ENCODE data around the gene HYKK.

DNA sequence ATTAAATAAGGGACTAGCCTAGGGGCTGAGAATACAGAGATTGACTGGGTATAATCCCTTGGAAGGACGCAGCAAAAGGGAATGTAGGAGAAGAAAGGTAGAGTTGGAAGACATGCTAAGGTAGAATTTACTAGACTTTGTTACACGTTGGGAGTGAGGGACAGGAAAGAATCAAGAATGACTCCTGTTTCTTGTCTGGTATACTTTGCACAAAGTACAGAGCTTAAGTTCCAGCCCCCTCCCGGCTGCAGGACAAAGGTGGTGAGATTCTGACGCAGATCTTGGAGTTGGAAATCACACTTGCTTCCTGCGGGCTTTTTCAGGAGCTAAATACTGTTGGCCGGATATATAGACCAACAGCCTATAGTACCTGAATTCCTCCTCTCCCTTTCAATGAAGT, 895 bp downstream of the HYKK start:
- TF ChIP-seq, protein P1, sequence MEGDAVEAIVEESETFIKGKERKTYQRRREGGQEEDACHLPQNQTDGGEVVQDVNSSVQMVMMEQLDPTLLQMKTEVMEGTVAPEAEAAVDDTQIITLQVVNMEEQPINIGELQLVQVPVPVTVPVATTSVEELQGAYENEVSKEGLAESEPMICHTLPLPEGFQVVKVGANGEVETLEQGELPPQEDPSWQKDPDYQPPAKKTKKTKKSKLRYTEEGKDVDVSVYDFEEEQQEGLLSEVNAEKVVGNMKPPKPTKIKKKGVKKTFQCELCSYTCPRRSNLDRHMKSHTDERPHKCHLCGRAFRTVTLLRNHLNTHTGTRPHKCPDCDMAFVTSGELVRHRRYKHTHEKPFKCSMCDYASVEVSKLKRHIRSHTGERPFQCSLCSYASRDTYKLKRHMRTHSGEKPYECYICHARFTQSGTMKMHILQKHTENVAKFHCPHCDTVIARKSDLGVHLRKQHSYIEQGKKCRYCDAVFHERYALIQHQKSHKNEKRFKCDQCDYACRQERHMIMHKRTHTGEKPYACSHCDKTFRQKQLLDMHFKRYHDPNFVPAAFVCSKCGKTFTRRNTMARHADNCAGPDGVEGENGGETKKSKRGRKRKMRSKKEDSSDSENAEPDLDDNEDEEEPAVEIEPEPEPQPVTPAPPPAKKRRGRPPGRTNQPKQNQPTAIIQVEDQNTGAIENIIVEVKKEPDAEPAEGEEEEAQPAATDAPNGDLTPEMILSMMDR (IDR thresholded peaks at IDR 0.05), result no peak
- no peak for TF ChIP-seq EZH2 (IDR thresholded peaks at IDR 0.05; ENCODE audit: borderline replicate concordance, insufficient read depth, low read depth, low read length, poor library complexity, severe bottlenecking)
